Ishikawa (cell line): Measurements from ENCODE around the gene GYS1.

ENCODE experiments used
- CEBPB ChIP-seq: IDR thresholded peaks from 2 replicates; pipeline ENCODE4 v1.6.1; 2012
- CREB1 ChIP-seq: IDR thresholded peaks from 2 replicates; pipeline ENCODE4 v1.6.1; 2012; ENCODE audit warnings: low read depth
- EGR1 ChIP-seq: IDR thresholded peaks from 2 replicates; pipeline ENCODE4 v1.6.1; 2012
- EP300 ChIP-seq: IDR thresholded peaks from 2 replicates; pipeline ENCODE4 v1.6.1; 2012; ENCODE audit warnings: borderline replicate concordance
- FOXM1 ChIP-seq: IDR thresholded peaks from 2 replicates; pipeline ENCODE4 v1.6.1; 2012; ENCODE audit warnings: low read depth, borderline replicate concordance
- NFIC ChIP-seq: IDR thresholded peaks from 2 replicates; pipeline ENCODE4 v1.6.1; 2012
- RAD21 ChIP-seq: IDR thresholded peaks from 2 replicates; pipeline ENCODE4 v1.6.1; 2012; ENCODE audit warnings: low read depth
- TAF1 ChIP-seq: IDR thresholded peaks from 2 replicates; pipeline ENCODE4 v1.6.1; 2012; ENCODE audit warnings: low read depth, mild to moderate bottlenecking
- TCF12 ChIP-seq: IDR thresholded peaks from 2 replicates; pipeline ENCODE4 v1.6.1; 2012; ENCODE audit warnings: low read depth
- TEAD4 ChIP-seq: IDR thresholded peaks from 2 replicates; pipeline ENCODE4 v1.6.1; 2012
- YY1 ChIP-seq: IDR thresholded peaks from 2 replicates; pipeline ENCODE4 v1.6.1; 2012; ENCODE audit warnings: low read depth
- ZBTB7A ChIP-seq: IDR thresholded peaks from 2 replicates; pipeline ENCODE4 v1.6.1; 2012; ENCODE audit warnings: low read depth
- TF ChIP-seq, protein P1 (sequence below): IDR thresholded peaks from 2 replicates; pipeline ENCODE4 v1.6.1; 2012
- TF ChIP-seq, protein P2 (sequence below): IDR thresholded peaks from 2 replicates; pipeline ENCODE4 v1.6.1; 2012
- TF ChIP-seq, protein P3 (sequence below): IDR thresholded peaks from 2 replicates; pipeline ENCODE4 v1.6.1; 2012; ENCODE audit warnings: low read depth, mild to moderate bottlenecking

GYS1 gene

DNA sequence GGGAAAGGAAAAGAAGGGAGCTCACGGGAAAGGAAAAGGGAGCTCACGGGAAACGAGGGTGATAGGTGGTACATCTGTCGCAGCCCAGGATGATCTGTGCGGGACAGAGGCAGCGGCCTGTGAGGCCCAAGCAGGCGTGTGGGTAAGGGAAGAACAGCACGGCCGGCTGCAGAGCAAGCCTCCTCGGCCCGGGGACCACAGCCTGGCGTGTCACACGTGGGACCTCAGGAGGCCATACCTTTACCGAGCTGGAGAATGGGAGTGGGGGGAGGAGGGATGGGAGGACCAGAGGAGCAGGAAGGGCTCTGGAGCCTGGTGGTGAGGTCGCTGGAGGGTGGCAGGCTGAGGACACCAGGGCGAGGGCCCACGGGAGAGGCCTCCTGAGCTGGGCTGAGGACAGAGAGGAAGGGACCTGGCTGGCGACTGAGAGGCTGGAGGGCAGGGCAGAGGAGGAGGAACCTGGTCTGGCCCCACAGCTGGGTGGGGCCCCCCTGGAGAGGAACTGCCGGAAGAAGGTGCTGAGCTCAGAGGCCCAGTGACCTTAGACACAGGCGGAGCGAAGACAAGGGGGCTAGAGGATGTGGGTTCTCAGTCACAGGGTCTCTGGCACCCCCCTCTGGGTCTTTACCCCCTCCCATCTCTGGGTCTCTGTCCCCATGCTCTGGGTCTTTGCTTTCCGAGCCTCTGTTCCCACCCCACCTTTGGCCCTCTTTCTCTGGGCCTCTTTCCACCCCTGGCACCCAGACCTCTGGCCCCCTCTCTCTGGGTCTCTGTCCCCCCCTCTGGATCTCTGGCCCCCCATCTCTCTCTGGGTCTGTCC is 30.9 kb downstream of the GYS1 start:
- no peak for TF ChIP-seq YY1
- TF ChIP-seq, protein P1, sequence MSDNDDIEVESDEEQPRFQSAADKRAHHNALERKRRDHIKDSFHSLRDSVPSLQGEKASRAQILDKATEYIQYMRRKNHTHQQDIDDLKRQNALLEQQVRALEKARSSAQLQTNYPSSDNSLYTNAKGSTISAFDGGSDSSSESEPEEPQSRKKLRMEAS, result no peak
- 0 out of 2 replicates have a peak, but pooled peaks have one; percentile 35 for TF ChIP-seq ZBTB7A
- TF ChIP-seq, protein P2, sequence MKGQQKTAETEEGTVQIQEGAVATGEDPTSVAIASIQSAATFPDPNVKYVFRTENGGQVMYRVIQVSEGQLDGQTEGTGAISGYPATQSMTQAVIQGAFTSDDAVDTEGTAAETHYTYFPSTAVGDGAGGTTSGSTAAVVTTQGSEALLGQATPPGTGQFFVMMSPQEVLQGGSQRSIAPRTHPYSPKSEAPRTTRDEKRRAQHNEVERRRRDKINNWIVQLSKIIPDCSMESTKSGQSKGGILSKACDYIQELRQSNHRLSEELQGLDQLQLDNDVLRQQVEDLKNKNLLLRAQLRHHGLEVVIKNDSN, result no peak
- no peak for TF ChIP-seq CREB1
- no peak for TF ChIP-seq RAD21
- no peak for TF ChIP-seq EP300
- no peak for TF ChIP-seq NFIC

DNA sequence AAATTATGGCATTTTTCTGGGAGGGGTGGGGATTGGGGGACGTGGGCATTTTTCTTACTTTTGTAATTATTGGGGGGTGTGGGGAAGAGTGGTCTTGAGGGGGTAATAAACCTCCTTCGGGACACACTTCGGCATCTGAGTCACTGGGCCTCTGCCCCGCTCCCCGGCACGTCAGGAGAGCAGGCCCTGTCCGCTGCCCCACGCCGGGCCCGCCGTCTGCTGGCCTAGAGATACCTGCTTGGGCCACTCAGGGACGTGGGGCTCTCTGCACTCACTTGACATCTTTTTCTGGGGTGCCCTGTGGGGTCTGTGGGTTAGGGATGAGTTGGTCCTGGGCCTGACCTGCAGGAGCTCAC is 31.5 kb downstream of the GYS1 start:
- TF ChIP-seq TAF1, result no peak
- TF ChIP-seq, protein P2, result no peak

DNA sequence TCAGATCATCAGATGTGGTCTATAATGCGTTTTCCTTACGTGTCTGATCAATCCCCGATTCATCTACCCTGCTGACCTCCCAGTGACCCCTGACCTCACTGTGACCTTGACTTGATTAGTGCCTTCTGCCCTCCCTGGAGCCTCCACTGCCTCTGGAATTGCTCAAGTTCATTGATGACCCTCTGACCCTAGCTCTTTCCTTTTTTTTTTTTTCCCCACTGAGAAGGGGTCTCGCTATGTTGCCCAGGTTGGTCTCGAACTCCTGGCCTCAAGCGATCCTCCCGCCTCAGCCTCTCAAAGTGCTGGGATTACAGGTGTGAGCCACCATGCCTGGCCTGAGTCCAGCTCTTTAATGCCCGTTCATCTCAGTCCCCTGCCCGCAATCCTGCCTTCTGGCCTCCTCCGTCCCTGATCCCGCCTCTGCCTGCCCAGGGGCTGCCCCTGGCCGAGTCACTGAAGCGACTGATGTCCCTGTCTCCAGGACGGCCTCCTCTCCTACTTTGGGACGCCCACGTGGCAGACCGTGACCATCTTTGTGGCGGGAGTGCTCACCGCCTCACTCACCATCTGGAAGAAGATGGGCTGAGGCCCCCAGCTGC is 32.0 kb downstream of the GYS1 start:
- TF ChIP-seq CEBPB, result no peak
- TF ChIP-seq ZBTB7A, result no peak
- no peak for TF ChIP-seq NFIC
- no peak for TF ChIP-seq EP300
- no peak for TF ChIP-seq EGR1

DNA sequence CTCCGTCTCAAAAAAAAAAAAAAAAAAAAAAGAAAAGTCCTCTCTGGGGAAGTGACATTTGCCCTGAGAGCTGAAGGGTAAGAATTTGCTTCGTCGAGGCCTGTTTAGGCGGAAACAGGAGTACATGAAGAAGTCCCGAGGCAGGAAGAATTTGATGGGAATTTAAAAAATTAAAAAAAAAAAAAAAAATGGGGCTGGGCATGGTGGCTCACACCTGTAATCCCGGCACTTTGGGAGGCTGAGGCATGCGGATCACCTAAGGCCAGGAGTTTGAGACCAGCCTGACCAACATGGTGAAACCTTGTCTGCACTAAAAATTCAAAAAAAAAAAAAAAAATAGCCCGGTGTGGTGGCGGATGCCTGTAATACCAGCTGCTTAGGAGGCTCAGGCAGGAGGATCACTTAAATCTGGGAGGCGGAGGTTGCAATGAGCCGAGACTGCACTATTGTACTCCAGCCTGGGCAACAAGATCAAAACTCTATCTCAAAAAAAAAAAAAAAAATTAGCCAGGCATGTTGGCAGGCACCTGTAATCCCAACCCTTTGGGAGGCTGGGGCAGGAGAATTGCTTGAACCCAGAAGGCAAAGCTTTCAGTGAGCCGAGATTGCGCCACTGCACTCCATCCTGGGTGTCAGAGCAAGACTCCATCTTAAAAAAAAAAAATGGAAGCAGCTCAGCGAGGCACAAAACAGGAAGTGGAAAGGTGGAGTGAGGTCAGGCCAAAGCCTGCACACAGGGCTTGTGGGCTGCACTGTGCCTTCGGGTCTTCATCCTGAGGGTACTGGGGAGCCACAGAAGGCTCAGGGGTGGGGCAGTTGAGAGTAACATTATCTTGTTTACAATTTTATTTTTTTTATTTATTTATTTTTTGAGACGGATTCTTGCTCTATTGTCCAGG is 33.5 kb downstream of the GYS1 start:
- TF ChIP-seq YY1 (no peak), TAF1 (no peak), RAD21 (no peak), CEBPB (no peak), NFIC (no peak), TCF12 (no peak), ZBTB7A (no peak), EGR1 (no peak), CREB1 (no peak), EP300 (no peak), TEAD4 (no peak), FOXM1 (no peak)
- TF ChIP-seq, protein P2, result no peak
- TF ChIP-seq, protein P1, result no peak
- TF ChIP-seq, protein P3, sequence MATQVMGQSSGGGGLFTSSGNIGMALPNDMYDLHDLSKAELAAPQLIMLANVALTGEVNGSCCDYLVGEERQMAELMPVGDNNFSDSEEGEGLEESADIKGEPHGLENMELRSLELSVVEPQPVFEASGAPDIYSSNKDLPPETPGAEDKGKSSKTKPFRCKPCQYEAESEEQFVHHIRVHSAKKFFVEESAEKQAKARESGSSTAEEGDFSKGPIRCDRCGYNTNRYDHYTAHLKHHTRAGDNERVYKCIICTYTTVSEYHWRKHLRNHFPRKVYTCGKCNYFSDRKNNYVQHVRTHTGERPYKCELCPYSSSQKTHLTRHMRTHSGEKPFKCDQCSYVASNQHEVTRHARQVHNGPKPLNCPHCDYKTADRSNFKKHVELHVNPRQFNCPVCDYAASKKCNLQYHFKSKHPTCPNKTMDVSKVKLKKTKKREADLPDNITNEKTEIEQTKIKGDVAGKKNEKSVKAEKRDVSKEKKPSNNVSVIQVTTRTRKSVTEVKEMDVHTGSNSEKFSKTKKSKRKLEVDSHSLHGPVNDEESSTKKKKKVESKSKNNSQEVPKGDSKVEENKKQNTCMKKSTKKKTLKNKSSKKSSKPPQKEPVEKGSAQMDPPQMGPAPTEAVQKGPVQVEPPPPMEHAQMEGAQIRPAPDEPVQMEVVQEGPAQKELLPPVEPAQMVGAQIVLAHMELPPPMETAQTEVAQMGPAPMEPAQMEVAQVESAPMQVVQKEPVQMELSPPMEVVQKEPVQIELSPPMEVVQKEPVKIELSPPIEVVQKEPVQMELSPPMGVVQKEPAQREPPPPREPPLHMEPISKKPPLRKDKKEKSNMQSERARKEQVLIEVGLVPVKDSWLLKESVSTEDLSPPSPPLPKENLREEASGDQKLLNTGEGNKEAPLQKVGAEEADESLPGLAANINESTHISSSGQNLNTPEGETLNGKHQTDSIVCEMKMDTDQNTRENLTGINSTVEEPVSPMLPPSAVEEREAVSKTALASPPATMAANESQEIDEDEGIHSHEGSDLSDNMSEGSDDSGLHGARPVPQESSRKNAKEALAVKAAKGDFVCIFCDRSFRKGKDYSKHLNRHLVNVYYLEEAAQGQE, result no peak

DNA sequence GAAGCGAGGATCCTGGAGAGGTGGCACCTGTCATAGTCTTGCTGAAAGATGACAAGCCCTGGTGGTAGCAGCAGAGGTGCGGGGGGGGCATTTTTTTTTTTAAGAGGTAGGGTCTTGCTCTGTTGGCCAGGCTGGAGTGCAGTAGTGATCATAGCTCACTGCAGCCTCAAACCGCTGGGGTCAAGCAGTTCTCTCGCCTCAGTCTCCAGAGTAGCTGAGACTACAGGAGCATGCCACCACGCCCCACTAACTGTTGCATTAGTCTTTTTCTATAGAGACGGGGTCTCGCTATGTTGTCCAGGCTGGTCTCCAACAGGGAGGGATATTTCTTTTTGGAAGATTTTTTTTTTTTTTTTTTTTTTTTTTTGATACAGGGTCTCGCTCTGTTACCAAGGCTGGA is 35.1 kb downstream of the GYS1 start:
- TF ChIP-seq NFIC (no peak), EP300 (no peak), CEBPB (no peak), TEAD4 (no peak), TAF1 (no peak), FOXM1 (no peak), EGR1 (no peak)
- TF ChIP-seq, protein P2, result no peak

DNA sequence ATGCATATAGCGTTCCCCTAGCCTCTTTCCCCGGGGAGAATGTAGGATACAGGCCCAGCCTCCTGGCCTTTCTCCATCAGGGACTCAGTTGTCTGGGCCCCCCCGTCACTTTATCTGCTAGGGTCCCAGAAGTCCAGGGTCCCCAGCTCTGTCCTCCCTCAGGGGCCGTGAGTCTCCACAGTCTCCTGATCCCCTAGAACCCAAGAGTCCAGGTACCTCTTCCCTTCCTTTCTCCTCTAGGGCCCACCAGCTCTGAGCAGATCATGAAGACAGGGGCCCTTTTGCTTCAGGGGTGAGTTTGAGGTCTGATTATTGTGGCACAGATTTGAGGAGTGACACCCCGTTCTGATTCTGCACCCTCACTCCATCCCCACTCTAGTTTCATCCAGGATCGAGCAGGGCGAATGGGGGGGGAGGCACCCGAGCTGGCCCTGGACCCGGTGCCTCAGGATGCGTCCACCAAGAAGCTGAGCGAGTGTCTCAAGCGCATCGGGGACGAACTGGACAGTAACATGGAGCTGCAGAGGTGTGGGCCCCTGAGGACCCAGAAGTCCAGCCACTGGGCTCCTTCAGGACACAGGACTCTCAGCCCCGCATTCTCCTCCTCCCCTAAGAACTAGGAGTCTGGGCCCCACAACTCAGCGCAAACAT is 37.7 kb downstream of the GYS1 start:
- TF ChIP-seq YY1, result no peak
- TF ChIP-seq CEBPB, result no peak
- TF ChIP-seq TAF1, result 0 out of 2 replicates have a peak, but pooled peaks have one; percentile 11
